Activated T-cell treated with anti-CD3 and anti-CD28 coated beads for 48 hours (primary cell): Measurements from ENCODE around the gene PLK4.
A peak's percentile ranks its signal among the peaks of the same experiment; 100 is the strongest.
"Not testable (repeated sequence)": the region's sequence is repeated elsewhere in the genome, so short reads cannot be mapped to it uniquely, and the experiment has no call there.

Experiments
- DNase-seq: peaks from one replicate; pipeline ENCODE4 v3.0.0-alpha.2; 2020; ENCODE audit warnings: low read depth

Gene PLK4

DNA sequence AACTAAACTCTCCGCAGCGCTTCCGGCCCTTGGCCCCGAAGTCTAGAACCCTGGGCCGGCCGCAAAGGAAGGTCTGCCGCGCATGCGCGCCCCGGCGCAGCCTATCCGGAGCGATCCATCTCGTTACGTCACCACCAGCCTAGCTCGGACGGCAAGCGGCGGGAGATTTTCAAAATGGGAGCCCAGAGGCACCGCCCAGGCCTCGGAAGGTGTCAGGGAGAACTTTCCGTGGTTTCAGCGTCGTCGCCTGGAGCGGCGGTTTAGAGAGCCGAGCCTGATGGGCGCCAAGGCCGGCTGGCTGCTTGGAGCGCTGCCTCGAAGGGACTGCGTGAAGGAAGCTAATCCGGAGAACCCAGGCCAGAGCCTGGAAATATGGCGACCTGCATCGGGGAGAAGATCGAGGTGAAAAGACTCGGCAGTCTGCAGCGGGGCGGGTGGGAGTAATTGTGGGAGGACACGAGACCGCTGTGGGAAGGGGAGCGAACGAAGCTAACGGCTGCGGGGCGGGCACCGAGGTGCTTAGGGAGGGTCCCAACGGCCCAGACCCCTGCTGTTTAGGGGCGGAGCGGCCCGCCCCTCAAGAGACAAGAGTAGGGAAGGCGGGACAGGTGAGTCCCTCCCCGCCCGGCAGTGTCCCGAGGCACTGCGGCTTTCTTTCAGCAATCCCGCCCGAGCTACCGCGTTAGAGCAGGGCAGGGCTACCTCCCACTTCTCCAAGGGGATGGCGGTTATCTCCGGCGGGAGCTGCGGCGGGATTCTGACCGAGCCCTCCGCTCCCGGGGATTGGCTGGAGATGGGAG, at the start of gene PLK4:
PLK4 (plus strand) TSS at position 131 of the 800 bp plus-strand sequence; CDS start at position 373, 242 bp downstream.
- DNase-seq, result peak; percentile 94

DNA sequence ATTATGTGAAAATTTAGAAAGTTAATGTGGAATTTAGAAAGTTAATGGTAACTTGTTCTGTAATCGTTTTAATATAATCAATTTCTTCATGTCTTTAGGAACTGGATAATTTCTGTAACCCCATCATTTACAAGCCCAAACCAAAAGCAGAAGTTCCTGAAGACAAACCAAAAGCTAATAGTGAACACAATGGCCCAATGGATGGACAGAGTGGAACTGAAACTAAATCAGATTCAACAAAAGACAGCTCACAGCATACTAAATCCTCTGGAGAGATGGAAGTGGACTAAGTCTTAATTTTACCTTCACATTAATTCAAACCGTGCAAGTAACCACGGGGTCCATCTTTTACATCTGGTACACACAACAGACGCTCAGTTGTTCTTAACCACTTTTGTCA, 48.1 kb upstream of the PLK4 start:
- no peak for DNase-seq

DNA sequence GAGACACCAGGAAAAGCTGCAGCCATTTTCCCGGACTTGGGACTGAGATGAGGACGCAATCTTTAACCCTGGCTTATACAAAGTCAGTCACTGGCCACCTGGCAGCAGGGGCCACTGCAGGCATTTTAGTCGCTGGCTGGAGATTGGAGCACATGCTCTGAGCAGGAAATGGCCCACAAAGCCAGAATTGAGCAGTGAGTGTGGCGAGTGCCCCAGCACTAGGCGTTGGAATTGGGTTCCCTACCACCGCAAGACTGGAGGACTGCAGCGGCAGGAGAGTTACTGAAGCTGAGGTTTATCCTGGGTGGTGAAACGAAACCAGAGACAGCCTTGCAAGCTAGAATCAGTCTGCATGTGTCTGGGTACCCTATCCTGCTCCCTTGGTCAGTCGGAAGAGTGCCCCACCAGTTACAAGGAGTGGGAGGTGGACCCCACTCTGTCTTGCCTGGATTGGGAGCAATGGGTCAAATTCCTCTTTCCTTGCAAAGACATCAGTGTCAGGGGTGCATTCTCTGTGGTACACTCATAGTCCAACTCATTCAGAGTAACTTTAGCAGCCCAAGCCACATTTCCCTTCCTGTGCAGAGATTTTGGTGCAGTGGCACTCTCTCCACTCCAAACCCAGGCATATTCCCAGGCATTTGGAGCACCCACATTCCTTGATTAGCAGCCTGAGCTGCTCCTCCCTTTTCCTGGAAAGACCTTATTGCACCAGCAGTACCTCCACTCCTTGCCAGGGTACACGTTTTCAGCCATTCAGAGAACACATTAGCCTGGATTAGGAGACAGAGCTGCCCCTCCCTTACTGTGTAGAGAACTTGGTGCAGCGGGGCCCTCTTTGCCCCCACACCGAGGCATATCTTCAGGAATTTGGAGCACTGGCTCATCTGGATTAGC, 36.7 kb upstream of the PLK4 start:
- DNase-seq, result no peak

GRCh38 chr4:127844601-127845116, 36.0 kb upstream of the PLK4 start:
- DNase-seq, result no peak

DNA sequence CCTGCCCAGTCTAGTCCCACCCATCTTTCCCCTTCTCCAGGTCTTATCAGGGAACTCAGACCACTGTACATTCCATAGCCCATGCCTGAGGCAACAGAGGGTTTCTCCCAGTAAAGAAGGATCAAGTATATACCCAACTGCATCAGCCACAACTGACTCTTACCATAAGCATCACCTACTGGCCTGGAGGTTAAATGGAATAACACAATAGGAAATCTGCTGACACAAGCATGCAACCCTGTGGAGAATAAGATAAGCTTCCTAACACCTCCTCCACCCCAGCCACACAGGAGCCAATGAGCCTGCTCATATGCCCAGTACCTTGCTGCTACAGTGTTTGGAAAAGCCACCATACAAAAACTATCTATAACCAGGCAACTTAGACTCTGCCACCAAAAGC, 34.6 kb upstream of the PLK4 start:
- no peak for DNase-seq

DNA sequence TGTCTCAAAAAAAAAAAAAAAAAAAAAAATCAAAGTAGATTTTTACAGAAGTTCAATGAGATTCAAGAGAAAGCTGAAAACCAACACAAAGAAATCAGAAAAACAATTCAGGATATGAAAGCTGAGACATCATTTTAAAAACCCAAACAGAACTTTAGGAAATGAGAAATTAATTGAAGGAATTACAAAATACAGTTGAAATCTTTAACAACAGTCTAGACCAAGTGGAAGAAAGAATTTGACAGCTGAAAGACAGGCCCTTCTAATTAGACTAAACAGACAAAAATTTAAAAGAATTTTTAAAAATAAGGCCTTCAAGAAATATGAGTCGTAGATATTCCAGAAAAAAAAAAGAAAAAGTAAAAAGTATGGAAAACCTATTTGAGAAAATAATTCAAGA, 33.9 kb upstream of the PLK4 start:
- DNase-seq, result no peak

GRCh38 chr4:127849505-127850234, 31.0 kb upstream of the PLK4 start:
- no peak for DNase-seq

GRCh38 chr4:127852661-127853060, 28.0 kb upstream of the PLK4 start:
- DNase-seq, result no peak

GRCh38 chr4:127856196-127856812, 24.4 kb upstream of the PLK4 start:
- no peak for DNase-seq

GRCh38 chr4:127856813-127857447, 23.8 kb upstream of the PLK4 start:
- DNase-seq, result no peak

GRCh38 chr4:127857641-127858040, 23.1 kb upstream of the PLK4 start:
- no peak for DNase-seq

GRCh38 chr4:127868196-127868595, 12.5 kb upstream of the PLK4 start:
- no peak for DNase-seq

DNA sequence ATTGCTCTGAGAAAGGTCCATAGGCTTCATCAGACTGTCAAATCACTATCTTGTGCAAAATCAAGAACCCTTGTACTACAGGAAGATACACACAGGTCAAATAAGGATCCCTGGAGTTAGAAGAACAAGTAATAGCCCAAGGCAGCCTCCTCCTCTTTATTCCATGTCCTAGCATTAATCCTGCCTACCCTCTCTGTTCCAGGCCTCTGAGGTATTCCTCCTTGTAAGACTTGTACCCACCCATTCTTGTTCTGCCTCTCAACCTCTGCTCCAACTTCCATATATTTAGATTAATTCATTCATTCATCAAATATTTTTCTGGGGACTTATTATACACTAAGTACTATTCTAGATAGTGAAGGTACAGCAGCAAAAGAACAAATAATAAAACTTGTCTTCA, 10.4 kb upstream of the PLK4 start:
- no peak for DNase-seq

- DNase-seq, result no peak
Measured at GRCh38 chr4:127870688-127871087, 10.0 kb upstream of the PLK4 start.

GRCh38 chr4:127875791-127876190, 4.9 kb upstream of the PLK4 start:
- DNase-seq, result no peak

GRCh38 chr4:127881563-127881864, 821 bp downstream of the PLK4 start:
- no peak for DNase-seq

- DNase-seq, result no peak
Measured at GRCh38 chr4:127888559-127888958, 7.9 kb downstream of the PLK4 start.

GRCh38 chr4:127889903-127890302, 9.2 kb downstream of the PLK4 start:
- DNase-seq, result no peak

DNA sequence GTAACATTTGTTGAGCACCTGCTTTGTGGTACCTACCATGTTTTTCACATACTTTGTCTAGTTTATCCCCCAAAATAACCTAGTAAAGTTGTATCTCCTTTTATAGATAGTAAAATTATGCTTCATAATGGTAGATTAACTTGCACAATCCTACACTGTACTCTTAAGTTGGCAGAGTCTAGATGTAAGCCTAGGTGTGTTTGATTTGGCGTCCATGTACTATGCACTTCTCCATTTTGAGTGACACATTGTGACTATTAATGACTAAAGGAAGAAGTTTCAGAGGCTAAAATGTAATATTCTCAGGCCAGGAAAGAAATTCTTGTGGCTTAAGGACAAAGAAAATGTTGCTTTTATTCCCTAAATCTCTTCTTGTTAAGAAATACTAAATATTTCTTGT, 15.4 kb downstream of the PLK4 start:
- no peak for DNase-seq

DNA sequence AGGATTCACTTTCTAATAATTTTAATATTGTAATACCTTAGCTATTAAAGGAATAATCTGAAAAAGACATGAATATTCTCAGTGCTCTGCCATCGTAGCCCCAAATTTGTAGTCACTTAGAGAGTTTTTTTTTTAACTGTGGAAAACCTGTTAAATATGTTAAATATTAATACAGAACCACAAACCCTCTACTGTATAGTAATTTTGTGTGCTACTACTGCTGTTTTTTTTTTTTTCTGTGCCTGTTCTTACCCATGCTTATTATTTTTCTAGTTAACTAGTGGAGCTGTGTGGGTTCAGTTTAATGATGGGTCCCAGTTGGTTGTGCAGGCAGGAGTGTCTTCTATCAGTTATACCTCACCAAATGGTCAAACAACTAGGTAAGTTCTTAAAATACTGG, 15.8 kb downstream of the PLK4 start:
- no peak for DNase-seq

DNA sequence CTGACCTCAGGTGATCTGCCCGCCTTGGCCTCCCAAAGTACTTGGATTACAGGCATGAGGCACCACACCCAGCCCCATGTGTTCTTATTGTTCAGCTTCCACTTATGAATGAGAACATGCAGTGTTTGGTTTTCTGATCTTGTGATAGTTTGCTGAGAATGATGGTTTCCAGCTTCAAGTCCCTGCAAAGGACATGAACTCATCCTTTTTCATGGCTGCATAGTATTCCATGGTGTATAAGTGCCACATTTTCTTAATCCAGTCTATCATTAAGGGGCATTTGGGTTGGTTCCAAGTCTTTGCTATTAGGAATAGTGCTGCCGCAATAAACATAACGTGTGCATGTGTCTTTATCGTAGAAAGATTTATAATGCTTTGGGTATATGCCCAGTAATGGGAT, 19.0 kb downstream of the PLK4 start:
- not testable (repeated sequence) for DNase-seq

GRCh38 chr4:127905029-127905428, 24.3 kb downstream of the PLK4 start:
- no peak for DNase-seq
